ENCODE results near the gene SORBS1.

DNA sequence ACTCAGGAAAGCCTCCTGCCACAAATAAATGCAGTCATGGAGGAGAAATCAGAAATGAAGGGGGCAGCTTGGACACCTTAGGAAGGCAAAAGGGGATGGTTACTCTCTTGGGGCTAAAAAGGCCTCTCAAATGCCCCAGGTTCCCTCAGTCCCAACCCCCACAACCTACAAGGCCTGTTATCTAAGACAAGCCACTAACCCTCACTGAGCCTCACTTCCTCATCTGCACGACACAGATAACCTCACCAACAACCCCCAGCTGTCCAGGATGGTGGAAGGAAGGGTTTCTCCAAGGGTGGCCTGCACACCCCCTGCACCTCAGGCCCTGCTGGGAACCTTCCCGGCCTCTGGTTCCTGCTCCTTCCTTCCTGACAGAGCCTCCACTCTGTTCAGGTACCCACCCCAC, 29.2 kb downstream of the SORBS1 start:
- TF ChIP-seq, protein P1, sequence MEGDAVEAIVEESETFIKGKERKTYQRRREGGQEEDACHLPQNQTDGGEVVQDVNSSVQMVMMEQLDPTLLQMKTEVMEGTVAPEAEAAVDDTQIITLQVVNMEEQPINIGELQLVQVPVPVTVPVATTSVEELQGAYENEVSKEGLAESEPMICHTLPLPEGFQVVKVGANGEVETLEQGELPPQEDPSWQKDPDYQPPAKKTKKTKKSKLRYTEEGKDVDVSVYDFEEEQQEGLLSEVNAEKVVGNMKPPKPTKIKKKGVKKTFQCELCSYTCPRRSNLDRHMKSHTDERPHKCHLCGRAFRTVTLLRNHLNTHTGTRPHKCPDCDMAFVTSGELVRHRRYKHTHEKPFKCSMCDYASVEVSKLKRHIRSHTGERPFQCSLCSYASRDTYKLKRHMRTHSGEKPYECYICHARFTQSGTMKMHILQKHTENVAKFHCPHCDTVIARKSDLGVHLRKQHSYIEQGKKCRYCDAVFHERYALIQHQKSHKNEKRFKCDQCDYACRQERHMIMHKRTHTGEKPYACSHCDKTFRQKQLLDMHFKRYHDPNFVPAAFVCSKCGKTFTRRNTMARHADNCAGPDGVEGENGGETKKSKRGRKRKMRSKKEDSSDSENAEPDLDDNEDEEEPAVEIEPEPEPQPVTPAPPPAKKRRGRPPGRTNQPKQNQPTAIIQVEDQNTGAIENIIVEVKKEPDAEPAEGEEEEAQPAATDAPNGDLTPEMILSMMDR (conservative IDR thresholded peaks at IDR 0.05; ENCODE audit: low read depth, low read length), result no peak
- no peak for TF ChIP-seq EZH2 (IDR thresholded peaks at IDR 0.05; ENCODE audit: low read length, unreplicated experiment)
- TF ChIP-seq EZH2phosphoT487 (IDR thresholded peaks at IDR 0.05; ENCODE audit: borderline replicate concordance, low read length), result no peak
